ENCODE measurements around the gene FOXO3. TPM values are rescaled to one million over a fixed set of nuclear protein-coding genes. Genes with fewer than 3 reads are reported as not detected.

The FOXO3 gene
- 100 to 1,000 TPM; 111 to 293 (median 183) TPM for total RNA-seq

GRCh38 chr6:108560463-108561308, at the start of gene FOXO3:
TSS of gene FOXO3 (plus strand) at chr6:108560917. CDS start at chr6:108561209, 292 bp downstream.
- Histone ChIP-seq H3K4me3 (peak within 1 kb of the TSS; percentile 85 to 99 (median 96)), H3K36me3 (peaks cover 0 to 9% of the 10 kb centered on the region in 2 donors), H3K4me1 (peaks cover 38 to 39% of the 10 kb centered on the region in 2 donors), H3K27me3 (no peaks in the 10 kb centered on the region), H3K9me3 (no peaks in the 10 kb centered on the region), H3K27ac (peak within 1 kb of the TSS; percentile 95 to 100 (median 100))
- DNase-seq (peak; percentile 90 to 93), ATAC-seq (peak; percentile 24)
- TF ChIP-seq POLR2A (IDR thresholded peaks at IDR 0.05) (peak; percentile 93 to 98), CTCF (IDR thresholded peaks at IDR 0.05 in 4 of 5, conservative IDR thresholded peaks at IDR 0.05 in 1 of 5) (peak in 1 of 5 experiments; percentile 13)
- in situ Hi-C loops (cut with MboI; ENCODE audit: low sequenced_read_pairs in 4 of 4) (loop anchor here in 3 of 4 donors (5.0 to 25.0 kb wide), 2 partner anchors 97 to 102 kb away; no protein-coding TSS in a partner anchor), intact Hi-C loops (cut with DNase I; ENCODE audit: low total_unique reads) (no loop called here)

- Histone ChIP-seq H3K27me3 (no peaks in the 10 kb centered on the region), H3K9me3 (no peaks in the 10 kb centered on the region), H3K4me3 (no peak overlapping the region), H3K36me3 (peaks cover 0 to 13% of the 10 kb centered on the region in 2 donors), H3K27ac (no peak overlapping the region), H3K4me1 (no peaks in the 10 kb centered on the region)
- intact Hi-C loops (cut with DNase I; ENCODE audit: low total_unique reads): no loop called here
- ATAC-seq (no peak), DNase-seq (no peak)
- in situ Hi-C loops (cut with MboI; ENCODE audit: low sequenced_read_pairs in 4 of 4): loop anchor here in 1 of 4 donors (25.0 kb wide), 1 partner anchor 532 kb away; no protein-coding TSS in a partner anchor
- TF ChIP-seq CTCF (IDR thresholded peaks at IDR 0.05 in 4 of 5, conservative IDR thresholded peaks at IDR 0.05 in 1 of 5) (no peak), POLR2A (IDR thresholded peaks at IDR 0.05) (no peak)
Observed at GRCh38 chr6:108518714-108519576, 41.8 kb upstream of the FOXO3 start.

- TF ChIP-seq CTCF (IDR thresholded peaks at IDR 0.05 in 4 of 5, conservative IDR thresholded peaks at IDR 0.05 in 1 of 5) (no peak), POLR2A (IDR thresholded peaks at IDR 0.05) (no peak)
- H3K36me3 ChIP-seq: peaks cover 0 to 13% of the 10 kb centered on the region in 2 donors
- H3K27ac ChIP-seq: no peak overlapping the region
- in situ Hi-C loops (cut with MboI; ENCODE audit: low sequenced_read_pairs in 4 of 4): loop anchor here in 3 of 4 donors (10.0 to 25.0 kb wide), 2 partner anchors 407 to 534 kb away; no protein-coding TSS in a partner anchor
- no peaks in the 10 kb centered on the region for H3K27me3 ChIP-seq
- intact Hi-C loops (cut with DNase I; ENCODE audit: low total_unique reads): loop anchor here (10.0 kb wide), 1 partner anchor 407 kb away; no protein-coding TSS in a partner anchor
- ATAC-seq: no peak
- H3K4me3 ChIP-seq: no peak overlapping the region
- no peak for DNase-seq
- H3K9me3 ChIP-seq: no peaks in the 10 kb centered on the region
- H3K4me1 ChIP-seq: no peaks in the 10 kb centered on the region
Observed at GRCh38 chr6:108521616-108522107, 39.1 kb upstream of the FOXO3 start.

- in situ Hi-C loops (cut with MboI; ENCODE audit: low sequenced_read_pairs in 4 of 4) (loop anchor here in 3 of 4 donors (10.0 to 25.0 kb wide), 2 partner anchors 409 to 536 kb away; no protein-coding TSS in a partner anchor), intact Hi-C loops (cut with DNase I; ENCODE audit: low total_unique reads) (loop anchor here (10.0 kb wide), 1 partner anchor 409 kb away; no protein-coding TSS in a partner anchor)
- H3K36me3 ChIP-seq: peaks cover 0 to 13% of the 10 kb centered on the region in 2 donors
- TF ChIP-seq CTCF (IDR thresholded peaks at IDR 0.05 in 4 of 5, conservative IDR thresholded peaks at IDR 0.05 in 1 of 5) (no peak), POLR2A (IDR thresholded peaks at IDR 0.05) (no peak)
- H3K4me1 ChIP-seq: no peaks in the 10 kb centered on the region
- no peak overlapping the region for H3K27ac ChIP-seq
- H3K9me3 ChIP-seq: no peaks in the 10 kb centered on the region
- DNase-seq: no peak
- no peaks in the 10 kb centered on the region for H3K27me3 ChIP-seq
- H3K4me3 ChIP-seq: no peak overlapping the region
- ATAC-seq: no peak
Observed at GRCh38 chr6:108523697-108524096, 37.0 kb upstream of the FOXO3 start.

Measured in gastrocnemius medialis (tissue), 4 donors.